Kidney capillary endothelial cell (primary cell): ENCODE data around the gene EVC2.
"Not testable (repeated sequence)": the region's sequence is repeated elsewhere in the genome, so short reads cannot be mapped to it uniquely, and the experiment has no call there.

Source experiments
- DNase-seq: peaks from one replicate; pipeline ENCODE4 v3.0.0-alpha.2; 2018; ENCODE audit warnings: low spot score

EVC2 gene

DNA sequence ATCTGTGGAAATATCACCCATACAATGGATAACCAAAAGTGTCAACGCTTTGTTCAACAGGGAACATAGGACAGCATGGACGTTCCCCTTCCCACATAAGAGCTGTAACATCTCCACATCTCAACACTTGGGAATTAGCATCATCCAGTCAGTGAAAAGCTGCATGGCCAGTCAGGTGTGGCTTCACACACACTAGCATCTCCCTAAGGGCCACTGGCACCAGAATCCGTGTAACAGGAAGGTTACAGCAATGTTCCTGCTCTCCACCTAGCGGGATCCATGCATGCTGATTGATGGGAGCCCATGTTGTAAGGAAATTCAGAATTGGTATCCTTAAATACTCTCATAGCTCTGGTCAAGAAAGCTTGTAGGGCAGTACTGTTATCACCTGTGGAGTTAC lies 78.8 kb downstream of the EVC2 start:
- no peak for DNase-seq

DNA sequence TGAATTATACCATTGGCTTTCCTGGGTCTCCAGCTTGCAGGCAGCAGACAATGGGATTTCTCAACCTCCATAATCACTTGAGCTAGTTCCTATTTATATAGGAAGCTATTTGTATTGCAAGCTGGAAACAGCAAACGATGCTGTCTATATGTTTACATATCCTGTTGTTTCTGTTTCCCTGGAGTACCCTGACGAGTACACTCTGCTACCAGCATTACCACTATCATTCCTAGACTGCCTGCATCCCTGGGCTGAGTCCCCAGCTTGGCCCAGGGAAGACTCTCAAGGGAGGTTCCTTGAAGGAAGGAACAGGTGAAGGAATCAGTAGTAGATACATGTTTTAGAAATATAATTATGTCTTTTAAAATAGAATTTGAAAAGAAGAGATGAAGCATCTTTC lies 81.4 kb downstream of the EVC2 start:
- DNase-seq, result no peak

- DNase-seq, result no peak
Observed at GRCh38 chr4:5622596-5622995, 85.8 kb downstream of the EVC2 start.

GRCh38 chr4:5619913-5620625 lies 88.3 kb downstream of the EVC2 start:
- no peak for DNase-seq

- DNase-seq, result no peak
Observed at GRCh38 chr4:5618051-5618960, 90.1 kb downstream of the EVC2 start.

GRCh38 chr4:5616331-5616950 lies 91.9 kb downstream of the EVC2 start:
- DNase-seq, result no peak

GRCh38 chr4:5615496-5616075 lies 92.8 kb downstream of the EVC2 start:
- no peak for DNase-seq

GRCh38 chr4:5611750-5612149 lies 96.6 kb downstream of the EVC2 start:
- no peak for DNase-seq

DNA sequence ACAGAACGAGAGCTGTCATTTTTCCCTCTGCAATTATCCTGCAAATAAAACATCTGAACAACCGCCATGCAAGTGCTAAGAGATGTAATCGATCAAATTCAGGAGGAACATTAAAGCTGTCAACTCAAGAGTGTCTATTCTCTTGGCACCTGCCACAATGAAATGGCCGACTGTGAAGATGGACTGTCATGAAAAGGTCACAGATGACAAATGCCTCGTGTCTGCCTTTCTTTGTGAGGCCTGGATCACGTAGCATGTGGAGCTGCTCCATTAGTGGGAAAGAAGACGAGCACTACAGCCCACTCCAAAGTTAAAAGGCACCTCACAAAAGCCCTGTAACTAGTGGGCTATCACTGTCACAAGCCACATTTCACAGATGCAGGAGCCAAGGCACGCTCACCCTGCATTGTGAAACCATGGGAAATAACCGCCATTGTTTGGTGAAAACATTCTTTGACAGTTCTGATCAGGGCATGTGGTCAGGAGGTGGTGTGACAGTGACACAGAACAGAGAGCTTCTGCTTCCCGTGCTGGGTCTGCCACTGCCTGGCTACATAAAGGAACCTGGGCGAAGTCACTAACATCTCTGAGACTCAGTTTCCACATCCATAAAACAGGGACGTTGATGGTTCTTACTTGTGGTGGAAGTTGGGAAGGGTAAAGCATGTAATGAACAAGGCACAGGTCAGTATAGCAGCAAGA lies 98.9 kb downstream of the EVC2 start:
- DNase-seq, result no peak

- not testable (repeated sequence) for DNase-seq
Observed at GRCh38 chr4:5593828-5594227, 114.5 kb downstream of the EVC2 start.

DNA sequence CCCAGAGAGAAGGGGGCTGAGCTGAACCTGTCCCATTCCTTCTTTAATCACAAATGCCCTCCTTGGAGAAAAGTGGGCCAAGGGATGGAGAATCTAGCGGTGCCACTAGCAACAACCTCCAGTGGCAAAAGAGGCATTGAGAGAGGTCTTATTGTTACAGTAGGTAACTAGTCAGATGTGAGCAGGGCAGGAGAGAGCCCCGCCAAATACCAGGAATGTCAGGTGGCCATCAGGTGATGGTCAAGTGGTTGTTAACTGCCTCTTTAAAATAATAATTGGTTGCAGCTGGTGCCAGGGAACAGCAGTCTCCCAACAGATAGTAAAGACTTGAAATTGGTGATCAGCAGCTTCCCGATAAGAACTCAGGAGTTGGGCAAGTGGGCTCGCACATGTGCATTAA lies 116.1 kb downstream of the EVC2 start:
- no peak for DNase-seq

GRCh38 chr4:5589495-5589894 lies 118.9 kb downstream of the EVC2 start:
- no peak for DNase-seq

GRCh38 chr4:5588046-5588445 lies 120.3 kb downstream of the EVC2 start:
- no peak for DNase-seq

DNA sequence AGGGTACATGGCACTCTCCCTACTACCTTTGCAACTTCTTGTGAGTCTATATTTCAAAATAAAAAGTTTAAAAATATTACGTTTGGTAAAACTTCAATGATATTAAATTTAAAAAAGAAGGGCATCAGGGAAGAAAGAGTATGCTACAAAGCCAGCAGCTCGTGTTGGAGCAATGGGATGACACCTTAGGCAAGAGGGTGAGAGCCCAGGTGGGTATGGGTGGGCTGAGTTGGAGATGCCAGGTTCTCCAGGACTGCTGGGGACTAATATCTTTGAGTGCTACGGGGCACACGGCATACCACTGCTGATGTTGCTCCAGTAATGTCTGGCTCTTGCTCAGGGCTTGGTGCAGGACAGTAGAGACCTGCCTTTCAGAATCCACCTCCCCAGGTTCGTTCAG lies 132.4 kb downstream of the EVC2 start:
- no peak for DNase-seq

DNA sequence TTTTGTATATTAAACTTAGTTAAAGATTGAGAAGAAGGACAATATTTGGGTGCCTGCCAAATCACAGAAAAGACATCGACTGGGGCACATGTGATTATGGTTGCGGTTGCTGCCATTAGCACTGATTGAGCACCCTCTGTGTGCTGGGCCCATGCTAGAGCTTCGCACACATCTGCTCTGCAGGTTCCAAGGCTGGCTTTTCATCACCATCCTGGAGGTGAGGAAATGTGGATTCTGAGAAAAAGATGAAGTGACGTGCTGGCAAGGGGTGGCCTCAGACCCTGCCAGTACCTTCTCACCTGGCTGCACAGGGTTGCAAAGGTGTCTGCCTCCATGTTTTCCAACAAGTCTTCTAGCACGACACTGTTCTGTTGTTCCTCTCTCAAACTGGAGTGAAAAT lies 134.0 kb downstream of the EVC2 start:
- DNase-seq, result no peak

GRCh38 chr4:5573965-5574364 lies 134.4 kb downstream of the EVC2 start:
- no peak for DNase-seq

- DNase-seq, result no peak
Observed at GRCh38 chr4:5572751-5573150, 135.6 kb downstream of the EVC2 start.

DNA sequence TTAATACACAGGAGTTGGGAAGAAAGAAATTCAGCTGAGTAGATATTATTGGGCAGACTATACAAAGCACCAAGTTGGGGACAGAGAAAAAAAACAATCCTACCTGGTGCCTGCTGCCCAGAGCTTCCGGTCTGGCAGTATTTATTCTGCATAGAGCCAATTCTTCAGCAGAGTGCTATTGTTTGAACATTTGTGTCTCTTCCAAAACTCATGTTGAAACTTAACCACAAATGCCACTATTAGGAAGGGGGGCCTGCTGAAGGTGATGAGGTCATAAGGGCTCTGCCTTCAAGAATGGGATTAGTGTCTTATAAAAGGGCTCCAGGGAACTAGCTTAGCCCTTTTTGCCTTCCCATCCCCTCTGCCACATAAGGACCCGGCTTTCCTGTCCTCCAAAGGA lies 136.2 kb downstream of the EVC2 start:
- DNase-seq, result no peak

GRCh38 chr4:5571646-5572045 lies 136.7 kb downstream of the EVC2 start:
- DNase-seq, result no peak

GRCh38 chr4:5569451-5569850 lies 138.9 kb downstream of the EVC2 start:
- DNase-seq, result no peak

DNA sequence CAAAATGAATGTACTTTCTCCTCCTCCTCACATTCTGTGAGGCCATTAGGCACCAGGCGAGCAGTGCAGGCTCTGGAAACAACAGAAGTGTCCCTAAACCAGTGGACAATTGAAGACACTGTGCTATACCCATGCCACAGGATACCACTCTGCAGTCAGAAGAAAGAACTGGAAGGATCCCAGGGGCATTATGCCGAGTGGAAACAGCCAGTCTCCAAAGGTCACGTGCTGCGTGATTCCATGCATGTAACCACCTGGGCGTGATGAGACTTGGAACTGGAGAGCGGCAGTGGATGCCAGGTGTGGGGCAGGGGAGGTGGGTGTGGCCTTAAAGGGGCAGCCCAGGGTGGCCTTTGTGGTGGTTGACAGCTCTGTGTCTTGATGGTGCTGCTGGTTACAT lies 139.4 kb downstream of the EVC2 start:
- DNase-seq, result no peak

DNA sequence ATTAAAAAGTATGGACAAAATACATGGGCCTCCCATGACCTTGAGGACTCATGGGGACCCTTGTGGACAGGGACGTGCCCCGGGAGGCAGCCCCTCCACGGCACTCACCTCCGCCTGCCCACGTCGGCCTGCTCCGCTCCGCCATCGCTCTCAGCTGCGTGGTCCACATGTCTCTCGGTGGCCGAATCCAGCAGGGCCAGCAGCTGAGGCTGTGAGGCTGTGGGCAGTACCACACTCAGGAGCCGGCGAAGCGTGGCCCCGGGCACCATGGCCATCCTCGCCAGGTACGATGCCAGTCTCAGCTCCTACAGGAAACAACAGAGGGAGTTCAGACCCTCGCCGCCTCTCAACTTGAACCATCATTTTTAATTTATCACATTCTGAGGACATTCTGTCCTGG lies 140.0 kb downstream of the EVC2 start:
- DNase-seq, result no peak
